HepG2 (cell line): ENCODE measurements around the gene RGL1. TPM values are rescaled to one million over a fixed set of nuclear protein-coding genes. Genes with fewer than 3 reads are reported as not detected.

Experiments used
- ATAC-seq: fragments of 200-7000 bp; cut with Tn5 transposase; 3 replicates; pipeline ENCODE4 v1.9.1; 2020; ENCODE audit warnings: mild to moderate bottlenecking, moderate library complexity
- BruUV-seq: library from RNA; stranded (reverse); fragments of 400-500 nt; replicated peaks from 2 replicates; lab custom pipeline; 2021; lab: Mats Ljungman, UMichigan
- CTCF ChIA-PET: fragments of 300-600 bp; formaldehyde crosslinking; extraction: SDS; loops from one replicate; lab custom pipeline; 2021; ENCODE audit warnings: low total read pairs, inconsistent platforms, low intra/inter-chr PET ratio; lab: Yijun Ruan, JAX
- POLR2A ChIA-PET: fragments of 350-600 bp; sonication (Branson Sonifier 250); formaldehyde crosslinking; loops from one replicate; lab custom pipeline; 2020; ENCODE audit warnings: antibody characterized with exemption, inconsistent platforms; lab: Yijun Ruan, JAX
- DNase-seq: peaks from one replicate; pipeline ENCODE4 v3.0.0-alpha.2; 2015; ENCODE audit warnings: low spot score
- FAIRE-seq: peaks from 3 replicates; lab custom pipeline; 2011; peaks lifted over from hg19 to GRCh38; lab: Jason Lieb, UNC
- H2AFZ ChIP-seq: one replicate; pipeline ENCODE4 v1.6.1; 2011; ENCODE audit warnings: low read length, inconsistent platforms
- H3K27ac ChIP-seq: fragments of 300-600 bp; 3 replicates; pipeline ENCODE4 v1.8.0; 2011; ENCODE audit warnings: mixed run types, mild to moderate bottlenecking, mixed read lengths, low read length, inconsistent platforms; ENCODE audit not compliant: insufficient read depth; ENCODE audit errors: extremely low read length
- H3K27me3 ChIP-seq, 2 experiments: fragments of 200-600 bp in 1 of 2; 2 replicates in 1 of 2; 3 replicates in 1 of 2; pipeline versions ENCODE4 v1.6.0 to v1.8.0; 2011; ENCODE audit warnings: low read length in 2 of 2, mild to moderate bottlenecking in 2 of 2, moderate library complexity in 2 of 2, inconsistent platforms in 1 of 2; ENCODE audit not compliant: insufficient read depth in 2 of 2, control insufficient read depth in 1 of 2
- H3K36me3 ChIP-seq, 2 experiments: fragments of 200-600 bp in 1 of 2; replicated peaks in 1 of 2; 2 replicates in 1 of 2; 3 replicates in 1 of 2; pipeline versions ENCODE4 v1.5.1 to v1.8.0; 2011; ENCODE audit warnings: low read length in 2 of 2, inconsistent platforms in 1 of 2; ENCODE audit not compliant: insufficient read depth in 2 of 2, control insufficient read depth in 1 of 2
- H3K4me1 ChIP-seq: 2 replicates; pipeline ENCODE4 v1.5.1; 2012; ENCODE audit warnings: low read length, inconsistent platforms; ENCODE audit not compliant: insufficient read depth
- H3K4me2 ChIP-seq: 2 replicates; pipeline ENCODE4 v1.6.0; 2011; ENCODE audit warnings: low read depth, low read length, inconsistent platforms
- H3K4me3 ChIP-seq, 3 experiments: fragments of 200-600 bp in 1 of 3; sonication (generic), shearing (Covaris generic) in 1 of 3; replicated peaks in 1 of 3; 2 replicates each; pipeline ENCODE4 v1.5.1; 2011 to 2016; ENCODE audit warnings: low read length in 3 of 3, inconsistent platforms in 2 of 3, low read depth in 2 of 3, mild to moderate bottlenecking in 2 of 3, control low read depth in 1 of 3, mixed read lengths in 1 of 3; ENCODE audit not compliant: insufficient read depth in 1 of 3
- H3K79me2 ChIP-seq: one replicate; pipeline ENCODE4 v1.6.1; 2011; ENCODE audit warnings: low read length, inconsistent platforms; ENCODE audit not compliant: insufficient read depth
- H3K9ac ChIP-seq: 2 replicates; pipeline ENCODE4 v1.6.0; 2011; ENCODE audit warnings: mild to moderate bottlenecking, low read depth, low read length, inconsistent platforms; ENCODE audit not compliant: insufficient read depth
- H3K9me3 ChIP-seq: 2 replicates; pipeline ENCODE4 v1.5.1; 2012; ENCODE audit warnings: mild to moderate bottlenecking, low read length
- H4K20me1 ChIP-seq: 2 replicates; pipeline ENCODE4 v1.6.0; 2011; ENCODE audit warnings: inconsistent platforms, mild to moderate bottlenecking, low read length, moderate library complexity; ENCODE audit not compliant: insufficient read depth
- DMAP1 ChIP-seq: IDR thresholded peaks from 2 replicates; pipeline ENCODE4 v1.6.1; 2016
- FOXK2 ChIP-seq: fragments of 450-650 bp; IDR thresholded peaks from 2 replicates; pipeline ENCODE4 v1.6.1; 2016
- MTERF4 ChIP-seq: sonication (generic); formaldehyde crosslinking; IDR thresholded peaks from 2 replicates; pipeline ENCODE4 v1.8.0; 2023; ENCODE audit warnings: mild to moderate bottlenecking, missing genetic modification reagents
- NKX3-1 ChIP-seq: sonication (generic); formaldehyde crosslinking; IDR thresholded peaks from 2 replicates; pipeline ENCODE4 v1.5.0; 2020; ENCODE audit warnings: missing genetic modification reagents
- NR2C2 ChIP-seq: sonication (generic); formaldehyde crosslinking; IDR thresholded peaks from 2 replicates; pipeline ENCODE4 v1.4.0; 2020; ENCODE audit warnings: missing genetic modification reagents, mild to moderate bottlenecking, moderate library complexity, borderline replicate concordance
- NR2F1 ChIP-seq, 2 experiments: fragments of 450-650 bp in 1 of 2; formaldehyde crosslinking in 1 of 2; IDR thresholded peaks; 2 replicates each; pipeline versions ENCODE4 v1.5.0 to v1.6.1; 2016 to 2020; ENCODE audit warnings: mild to moderate bottlenecking in 1 of 2, missing compliant biosample characterization in 1 of 2, missing genetic modification reagents in 1 of 2, moderate library complexity in 1 of 2
- NR2F6 ChIP-seq, 2 experiments: IDR thresholded peaks; 2 replicates each; pipeline ENCODE4 v1.6.1; 2016; ENCODE audit warnings: antibody characterized with exemption in 1 of 2, mild to moderate bottlenecking in 1 of 2
- POLR2G ChIP-seq: fragments of 200-400 bp; formaldehyde crosslinking; IDR thresholded peaks from 2 replicates; pipeline ENCODE4 v1.6.1; 2018; ENCODE audit warnings: mild to moderate bottlenecking, low read depth, low read length, moderate library complexity
- TEF ChIP-seq: sonication (generic); formaldehyde crosslinking; IDR thresholded peaks from 2 replicates; pipeline ENCODE4 v1.5.0; 2020; ENCODE audit warnings: missing genetic modification reagents
- ZBTB3 ChIP-seq: sonication (generic); formaldehyde crosslinking; IDR thresholded peaks from 2 replicates; pipeline ENCODE4 v1.4.0; 2020; ENCODE audit warnings: low read depth, mild to moderate bottlenecking, moderate library complexity, missing genetic modification reagents, borderline replicate concordance
- ZC3H13 ChIP-seq: sonication (generic); formaldehyde crosslinking; IDR thresholded peaks from 2 replicates; pipeline ENCODE4 v1.8.1; 2023; ENCODE audit warnings: mild to moderate bottlenecking, missing genetic modification reagents, moderate library complexity
- ZNF737 ChIP-seq: sonication (generic); formaldehyde crosslinking; IDR thresholded peaks from 2 replicates; pipeline ENCODE4 v1.5.0; 2020; ENCODE audit warnings: missing genetic modification reagents, mild to moderate bottlenecking, borderline replicate concordance
- WGBS: methylation state at CpG from one replicate; pipeline ENCODE4 v1.1.6; 2017; ENCODE audit warnings: low lambda C conversion rate; 5-methylcytosine and 5-hydroxymethylcytosine counted together
- in situ Hi-C: cut with HindIII; loops from 2 replicates; pipeline ENCODE4 v1.10.0; 2017; ENCODE audit warnings: low pct_unique_long_range_greater_than_20kb; ENCODE audit not compliant: extremely low pct_ligation_motif_present
- intact Hi-C: fragments of 100-400 bp; cut with micrococcal nuclease; formaldehyde crosslinking; loops from one replicate; pipeline ENCODE4 v1.10.0; 2022; ENCODE audit not compliant: unreplicated experiment
- polyA plus RNA-seq, 8 experiments: library from polyadenylated mRNA; depleted of rRNA in 3 of 8; stranded (reverse) in 7 of 8; unstranded in 1 of 8; fragments of >200 nt; fragmentation: Illumina TruSeq in 4 of 8; extraction: Trizol in 4 of 8; gene quantifications; 2 replicates each; pipeline versions ENCODE4 v1.2.1 to v1.2.3, GENCODE V29; 2011 to 2016; ENCODE audit warnings: low read depth in 4 of 8, missing spikeins in 1 of 8, mixed read lengths in 1 of 8; ENCODE audit not compliant: insufficient read depth in 1 of 8
- total RNA-seq, 5 experiments: library from RNA; depleted of rRNA; stranded (reverse); fragments of >200 nt; fragmentation: Illumina TruSeq; extraction: Trizol; gene quantifications; 2 replicates each; pipeline ENCODE4 v1.2.3, GENCODE V29; 2016; ENCODE audit warnings: low read depth in 1 of 5

RGL1 gene
- total and polyA plus RNA-seq, 2 of the 13 experiments (the other 11 are each of a cell fraction or from before 2014, with no cell fraction given) = 3.5 to 4.7 TPM

GRCh38 chr1:183936009-183936408, 131.1 kb downstream of the RGL1 start:
- H3K27ac ChIP-seq = no peak overlapping the region
- DNase-seq (no peak), ATAC-seq (no peak), FAIRE-seq (no peak)
- no peaks in the 10 kb centered on the region for H4K20me1 ChIP-seq
- H3K9ac ChIP-seq = no peak overlapping the region
- ChIA-PET CTCF (no interaction called here), POLR2A (no interaction called here)
- H3K27me3 ChIP-seq = no peaks in the 10 kb centered on the region
- H3K4me1 ChIP-seq = no peaks in the 10 kb centered on the region; the same call in 1 of the 2 replicates
- no peak for TF ChIP-seq TEF
- no peak for TF ChIP-seq FOXK2
- TF ChIP-seq NR2F6 (IDR thresholded peaks at IDR 0.05) = peak; percentile 75
- no peak for TF ChIP-seq NR2F6 (CRISPR knock-in tag; IDR thresholded peaks at IDR 0.05)
- no peak for TF ChIP-seq ZNF737
- peak in 1 of 2 experiments; percentile 29; a peak in 1 of 4 replicates for TF ChIP-seq NR2F1 (CRISPR knock-in tag; IDR thresholded peaks at IDR 0.05)
- TF ChIP-seq MTERF4 (CRISPR knock-in tag) = no peak
- TF ChIP-seq NKX3-1 = no peak
- TF ChIP-seq DMAP1 (CRISPR knock-in tag) = no peak
- no peak for TF ChIP-seq ZC3H13 (CRISPR knock-in tag)
- TF ChIP-seq NR2C2 (CRISPR knock-in tag) = peak; percentile 33; the same call in 1 of the 2 replicates
- TF ChIP-seq ZBTB3 (CRISPR knock-in tag) = no peak
- TF ChIP-seq POLR2G = no peak
- H3K4me3 ChIP-seq = no peak overlapping the region
- no TSS peak for BruUV-seq
- H3K79me2 ChIP-seq = no peaks in the 10 kb centered on the region
- in situ Hi-C loops = loop anchor here (25.0 kb wide), 1 partner anchor 276 kb away; no protein-coding TSS in a partner anchor
- WGBS = 46% methylated on average over 6 of the region's 7 CpGs
- intact Hi-C loops = no loop called here
- H3K9me3 ChIP-seq = no peaks in the 10 kb centered on the region
- H3K36me3 ChIP-seq = no peaks in the 10 kb centered on the region
- no peak overlapping the region for H2AFZ ChIP-seq
- H3K4me2 ChIP-seq = no peak overlapping the region
